SIG-M5 (cell line): ENCODE data around the gene PTPRD.
"Not testable (repeated sequence)": the region's sequence is repeated elsewhere in the genome, so short reads cannot be mapped to it uniquely, and the experiment has no call there.

Experiments
- DNase-seq: peaks from one replicate; lab custom pipeline; 2025; lab: John Stamatoyannopoulos, UW

PTPRD gene

DNA sequence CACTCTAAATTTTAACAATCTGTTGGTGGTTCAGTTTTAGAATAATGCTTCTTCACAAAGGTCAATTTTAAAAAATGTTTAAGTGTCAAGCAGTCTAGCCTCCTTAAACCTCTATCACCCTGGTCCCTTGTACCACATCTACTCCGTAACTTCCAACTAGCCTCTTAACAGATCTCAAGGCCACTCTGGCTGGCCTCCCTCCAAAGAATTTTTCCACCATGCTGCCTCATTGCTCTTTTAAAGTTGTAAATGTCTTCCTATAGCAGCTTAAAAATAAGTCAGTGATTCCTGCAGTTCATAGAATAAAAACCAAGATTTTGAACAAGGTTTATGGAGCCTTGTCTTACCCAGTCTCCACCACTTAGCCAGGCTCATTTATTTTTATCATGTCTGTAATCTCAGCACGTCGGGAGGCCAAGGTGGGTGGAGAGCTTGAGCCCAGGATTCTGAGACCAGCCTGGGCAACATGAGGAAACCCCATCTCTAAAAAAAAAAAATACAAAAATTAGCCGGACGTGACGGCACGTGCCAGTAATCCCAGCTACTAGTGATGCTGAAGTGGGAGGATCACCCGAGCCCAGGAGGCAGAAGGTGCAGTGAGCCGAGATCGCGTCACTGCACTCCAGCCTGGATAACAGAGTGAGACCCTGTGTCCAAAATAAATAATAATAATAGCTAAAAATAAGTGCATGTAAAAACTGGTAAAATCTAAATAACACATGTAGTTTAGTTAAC, 1888.4 kb downstream of the PTPRD start:
- no peak for DNase-seq

DNA sequence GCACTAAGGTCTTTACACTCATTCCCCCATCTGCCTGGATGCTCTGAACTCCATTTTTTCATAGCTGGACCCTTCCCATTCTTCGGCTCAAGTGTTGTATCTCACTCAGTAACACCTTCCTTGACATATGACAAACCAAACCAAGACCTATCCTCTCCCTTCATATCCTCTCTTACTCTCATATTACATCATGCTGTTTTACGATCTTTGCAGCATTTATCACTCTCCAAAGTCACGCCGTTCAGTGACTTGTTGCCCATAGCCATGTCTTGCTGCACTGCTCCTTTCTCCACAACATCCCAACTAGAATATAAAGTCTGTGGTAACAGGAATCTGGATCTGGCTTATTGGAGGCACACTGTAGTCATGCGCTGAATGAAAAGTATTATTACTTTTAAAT, 1889.6 kb downstream of the PTPRD start:
- no peak for DNase-seq

DNA sequence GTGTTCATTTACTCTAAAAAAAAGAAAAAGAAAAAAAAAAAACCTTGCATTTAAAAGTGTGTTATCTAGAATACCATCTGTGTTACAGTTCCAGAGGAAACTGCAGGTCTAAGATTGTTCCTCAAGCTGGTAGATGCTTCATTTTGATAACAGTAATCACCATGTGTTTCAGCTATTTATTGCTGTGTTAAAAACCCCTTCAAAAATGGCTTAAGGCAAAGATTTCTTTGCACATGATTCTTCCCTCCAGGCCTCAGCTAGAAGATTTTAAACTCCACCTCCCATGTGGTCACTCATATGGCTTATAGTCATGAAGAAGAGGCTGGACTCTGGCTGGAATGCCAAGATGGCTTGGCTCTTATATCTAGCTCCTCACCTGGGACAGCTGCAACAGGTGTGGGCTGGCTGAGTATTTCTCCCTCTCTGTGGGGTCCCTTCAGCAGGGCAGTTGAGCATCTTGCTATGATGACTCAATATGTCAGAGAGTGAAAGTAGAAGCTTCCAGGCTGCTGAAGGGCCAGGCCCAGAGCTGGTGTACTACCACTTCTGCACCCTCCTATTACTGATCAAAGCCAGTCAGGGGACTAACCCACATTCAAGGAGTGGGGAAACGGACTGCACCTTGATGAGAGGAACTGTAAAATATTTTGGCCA, 1892.8 kb downstream of the PTPRD start:
- DNase-seq = no peak

DNA sequence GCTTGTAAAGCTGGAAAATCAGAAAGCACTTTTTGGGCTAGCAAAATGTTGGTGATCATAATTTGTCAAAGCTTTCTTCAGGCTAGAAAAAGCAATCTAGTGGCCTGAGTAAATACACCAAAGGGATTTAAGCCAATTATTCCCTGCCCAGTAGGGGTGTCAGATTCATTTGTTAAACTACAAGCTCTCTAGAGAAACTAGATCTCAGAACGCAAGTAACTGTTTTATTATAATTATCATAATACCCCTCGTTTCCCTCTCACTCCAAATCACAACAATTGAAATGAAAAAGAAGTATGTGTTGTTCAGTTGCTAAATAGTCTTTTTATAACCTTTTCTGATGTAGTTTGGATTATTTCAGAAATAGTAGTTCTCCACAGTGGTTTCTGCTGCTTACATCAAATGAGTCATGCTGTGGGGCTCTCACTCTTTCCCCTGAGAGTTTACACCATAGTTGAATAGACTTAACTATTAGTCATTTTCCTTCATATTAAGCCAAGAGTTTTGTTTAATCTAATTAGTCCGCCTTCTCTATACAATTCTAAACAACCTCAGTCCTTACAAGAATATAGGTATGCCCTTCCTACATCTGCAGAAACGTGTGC, 1894.6 kb downstream of the PTPRD start:
- no peak for DNase-seq

DNA sequence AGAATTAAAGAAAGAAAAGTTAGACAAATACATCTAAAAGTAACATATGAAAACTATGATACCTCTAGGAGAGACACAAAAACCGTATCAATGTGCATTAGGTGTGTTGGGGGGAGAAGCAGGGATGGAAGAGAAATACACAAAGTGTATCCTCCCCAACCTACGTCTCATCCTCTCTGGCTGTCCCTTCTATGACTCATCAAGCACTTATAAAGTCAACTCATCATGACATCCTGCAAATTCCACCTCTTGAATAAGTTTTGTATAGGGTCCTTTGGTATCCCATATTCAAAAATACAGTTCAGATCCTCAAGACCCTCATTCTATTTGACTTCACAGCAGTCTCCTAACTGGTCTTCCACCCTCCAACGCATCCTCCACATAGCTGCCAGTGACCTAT, 1895.7 kb downstream of the PTPRD start:
- DNase-seq = no peak

DNA sequence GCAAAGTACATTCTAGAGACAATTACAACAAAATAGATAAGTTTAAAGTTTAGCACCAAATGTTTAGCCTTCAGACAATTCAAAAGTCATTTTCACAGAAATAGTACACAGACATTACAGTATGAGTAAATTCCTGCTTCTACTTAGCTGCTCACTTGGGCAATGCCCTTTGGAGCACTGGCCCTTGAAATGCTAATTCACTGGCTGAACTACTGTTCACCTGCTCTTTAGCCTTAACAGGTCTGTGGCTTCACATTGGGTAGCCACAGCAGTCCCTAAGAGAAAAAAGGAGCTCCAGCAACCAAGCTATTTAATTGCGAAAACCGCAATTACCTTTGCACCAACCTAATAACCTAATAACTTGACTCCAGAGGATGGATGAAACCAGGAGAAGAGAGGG, 1897.0 kb downstream of the PTPRD start:
- no peak for DNase-seq

DNA sequence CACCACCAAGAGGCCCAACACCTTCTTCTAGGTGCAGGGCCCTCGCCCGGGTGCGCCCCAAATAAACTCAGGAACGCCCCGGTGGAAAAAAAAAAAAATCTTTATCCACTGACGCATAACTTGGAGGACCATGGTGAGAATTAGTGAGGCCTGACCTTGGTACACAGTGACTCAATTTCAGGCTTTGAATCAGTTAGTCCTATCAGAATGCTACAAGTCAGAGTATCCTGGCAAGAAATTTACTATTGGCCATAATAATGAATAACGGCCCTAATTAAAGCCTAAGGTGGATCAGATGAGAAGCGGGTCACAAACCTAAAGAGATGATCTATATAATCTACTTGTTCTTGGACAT, 1899.0 kb downstream of the PTPRD start:
- no peak for DNase-seq

DNA sequence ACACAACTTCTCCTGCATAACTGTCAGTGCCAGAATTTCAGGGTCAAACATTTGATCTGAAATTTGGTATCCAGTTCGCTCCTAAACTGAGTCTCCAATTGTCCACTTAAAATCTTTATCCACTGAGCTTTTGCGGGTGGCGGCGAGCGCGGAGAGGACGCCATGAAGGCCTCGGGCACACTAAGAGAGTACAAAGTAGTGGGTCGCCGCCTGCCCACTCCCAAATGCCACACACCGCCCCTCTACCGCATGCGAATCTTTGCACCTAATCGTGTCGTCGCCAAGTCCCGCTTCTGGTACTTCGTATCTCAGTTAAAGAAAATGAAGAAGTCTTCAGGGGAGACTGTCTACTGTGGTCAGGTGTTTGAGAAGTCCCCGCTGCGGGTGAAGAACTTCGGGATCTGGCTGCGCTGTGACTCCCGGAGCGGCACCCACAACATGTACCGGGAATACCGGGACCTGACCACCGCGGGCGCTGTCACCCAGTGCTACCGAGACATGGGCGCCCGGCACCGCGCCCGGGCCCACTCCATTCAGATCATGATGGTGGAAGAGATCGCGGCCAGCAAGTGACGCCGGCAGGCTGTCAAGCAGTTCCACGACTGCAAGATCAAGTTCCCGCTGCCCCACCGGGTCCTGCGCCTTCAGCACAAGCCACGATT, 1899.5 kb downstream of the PTPRD start:
- no peak for DNase-seq

DNA sequence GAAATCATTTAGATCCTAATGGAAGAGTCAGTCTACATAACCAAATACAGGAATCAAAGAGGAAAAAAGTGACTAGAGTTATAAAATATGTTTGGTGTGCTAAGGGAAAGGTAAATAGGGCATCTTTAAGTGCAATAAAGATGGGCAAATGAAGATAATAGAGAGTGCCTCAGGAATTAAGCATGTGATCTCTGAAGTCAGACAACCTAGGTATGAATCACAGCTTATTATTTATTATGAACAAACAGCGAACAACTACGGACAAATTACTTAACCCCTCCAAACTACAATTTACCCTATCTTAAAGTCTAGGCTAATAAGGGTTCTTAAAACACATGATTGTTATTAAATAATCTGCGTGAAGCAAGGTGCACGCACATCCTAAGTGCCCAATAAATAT, 1903.1 kb downstream of the PTPRD start:
- no peak for DNase-seq

DNA sequence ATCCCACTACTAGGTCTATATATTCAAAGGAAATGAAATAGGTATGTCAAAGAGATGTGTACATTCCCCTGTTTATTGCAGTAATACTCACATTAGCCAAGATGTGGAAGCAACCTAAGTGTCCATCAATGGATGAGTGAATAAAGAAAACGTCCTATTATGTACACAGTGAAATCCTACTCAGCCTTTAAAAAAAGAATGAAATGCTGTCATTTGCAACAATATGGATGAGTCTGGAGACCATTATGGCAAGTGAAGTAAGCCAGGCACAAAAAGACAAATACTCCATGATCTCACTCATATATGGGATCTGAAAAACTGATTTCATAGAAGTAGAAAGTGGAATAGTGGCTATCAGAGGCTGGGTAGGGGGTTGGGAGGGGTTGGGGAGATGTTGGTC, 1904.1 kb downstream of the PTPRD start:
- no peak for DNase-seq

DNA sequence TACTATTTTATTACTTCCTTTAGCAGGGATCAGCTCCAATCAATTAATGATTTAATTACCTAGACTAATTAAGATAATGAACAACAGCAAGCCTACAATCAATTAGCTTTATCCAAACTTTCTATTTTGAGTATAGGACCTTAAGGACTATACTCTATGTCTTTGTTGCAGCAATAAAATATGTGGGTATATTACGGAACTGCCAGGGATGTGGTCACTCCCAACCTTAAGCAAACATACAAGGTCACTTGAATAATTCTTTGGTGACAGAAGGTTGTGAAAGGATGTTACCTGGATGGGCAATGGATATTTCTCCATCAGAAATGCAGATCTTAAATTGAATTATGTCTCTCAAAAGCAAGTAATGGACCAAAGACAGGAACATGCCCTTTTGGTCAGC, 1905.8 kb downstream of the PTPRD start:
- DNase-seq = no peak

DNA sequence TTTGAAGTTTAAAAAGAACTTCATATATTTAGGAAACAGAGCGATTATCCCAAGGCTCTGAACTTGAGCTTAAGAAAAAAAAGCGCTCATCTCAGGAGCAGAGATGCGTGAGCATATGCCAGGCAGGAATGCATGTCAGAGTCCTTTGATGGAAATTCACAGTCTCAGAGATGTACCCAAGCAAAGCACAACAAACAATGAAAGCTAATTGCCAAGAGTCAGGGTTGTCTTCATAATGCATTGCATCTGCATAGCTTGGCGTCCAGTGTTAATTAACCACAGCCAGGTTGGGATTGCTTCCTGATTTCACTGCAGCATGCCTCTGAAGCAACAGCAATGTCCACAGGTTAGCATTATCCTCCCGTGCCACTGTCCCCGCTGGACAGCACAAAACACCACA, 1906.3 kb downstream of the PTPRD start:
- no peak for DNase-seq

DNA sequence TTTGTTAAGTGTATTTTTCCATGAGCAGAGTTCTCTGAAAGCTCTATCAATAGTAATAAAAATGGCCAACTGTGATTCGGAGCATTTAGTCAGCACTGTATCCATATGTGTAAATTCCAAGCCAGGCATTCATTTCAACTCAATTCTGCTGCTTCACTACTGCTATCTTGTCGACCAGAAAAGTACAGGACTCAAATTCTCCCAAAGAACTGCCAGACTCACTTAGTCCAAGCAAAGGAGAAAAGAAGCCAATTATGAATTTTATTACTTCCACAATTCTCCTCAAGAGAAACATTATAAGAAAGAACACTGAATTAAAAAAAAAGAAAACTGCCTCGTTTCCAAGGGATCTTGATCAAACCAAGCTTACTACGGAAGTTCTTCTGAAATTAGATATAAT, 1906.9 kb downstream of the PTPRD start:
- DNase-seq = no peak

DNA sequence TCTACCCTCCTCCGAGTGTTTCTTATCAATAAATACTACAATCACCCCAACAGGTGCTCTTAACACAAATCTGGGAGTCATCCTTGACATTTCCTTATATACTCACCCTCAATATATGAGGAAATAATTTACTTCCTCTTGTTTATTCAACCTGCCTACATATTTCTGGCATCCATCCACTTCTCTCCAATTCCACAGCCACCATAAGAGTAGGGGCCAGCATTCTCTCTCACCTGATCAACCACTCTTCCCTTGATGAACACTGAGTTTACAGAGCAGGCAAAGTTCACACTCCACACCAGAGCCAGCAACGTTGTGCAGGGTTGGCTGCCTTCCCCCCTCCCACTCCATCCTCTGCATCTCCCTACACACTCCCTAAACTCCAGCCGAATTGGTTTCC, 1908.9 kb downstream of the PTPRD start:
- no peak for DNase-seq

DNA sequence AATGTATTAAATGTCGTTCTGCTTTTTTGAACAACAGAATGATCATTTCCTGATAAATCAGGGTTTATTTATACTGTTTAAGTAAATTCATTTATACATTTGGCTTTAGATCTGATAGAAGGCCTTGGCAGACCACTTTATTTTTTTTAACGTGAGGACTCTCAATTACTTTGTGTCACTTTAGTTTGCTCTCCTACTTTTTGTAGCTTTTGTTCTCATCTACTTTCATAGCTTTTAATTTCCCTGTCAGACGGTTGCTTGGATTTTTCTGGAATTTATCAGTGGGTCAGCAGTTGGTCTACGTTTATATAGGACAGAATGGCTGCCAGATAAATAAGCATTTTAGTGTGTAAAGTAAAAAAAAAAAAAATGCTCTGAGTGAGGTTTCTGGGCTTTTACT, 1910.9 kb downstream of the PTPRD start:
- DNase-seq = no peak

DNA sequence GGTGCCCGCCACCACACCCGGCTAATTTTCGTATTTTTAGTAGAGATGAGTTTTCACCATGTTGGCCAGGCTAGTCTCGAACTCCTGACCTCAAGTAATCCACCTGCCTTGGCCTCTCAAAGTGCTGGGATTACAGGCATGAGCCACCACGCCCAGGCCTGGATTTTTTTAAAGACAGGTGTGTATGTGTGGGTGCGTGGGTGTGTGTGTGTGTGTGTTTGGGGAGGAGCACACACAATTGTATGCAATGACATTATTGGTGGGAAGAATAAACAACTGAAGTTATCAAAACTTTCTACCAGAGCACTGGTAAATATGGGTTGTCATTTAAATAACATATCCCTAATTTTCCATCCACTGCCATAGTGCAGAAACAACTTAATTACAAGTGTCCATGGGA, 1915.2 kb downstream of the PTPRD start:
- not testable (repeated sequence) for DNase-seq

DNA sequence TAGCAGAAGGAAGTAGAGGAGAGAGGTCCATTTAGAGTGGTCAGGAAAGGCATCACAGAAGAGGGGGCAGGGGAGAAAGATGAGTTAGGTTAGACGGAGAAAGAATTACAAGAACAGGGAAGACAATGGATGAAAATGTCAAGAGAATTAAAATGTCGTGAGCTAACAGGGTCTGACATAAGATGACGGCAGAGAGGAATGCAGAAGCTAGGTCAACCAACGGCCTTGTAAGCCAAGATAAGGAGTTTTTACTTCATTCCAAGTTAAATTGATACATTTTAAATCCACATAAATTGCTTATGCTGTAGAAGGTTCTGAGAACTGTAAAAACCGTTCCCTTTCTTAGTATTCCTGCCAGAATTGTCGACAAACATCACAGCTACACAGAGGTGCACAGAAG, 1916.3 kb downstream of the PTPRD start:
- DNase-seq = no peak

DNA sequence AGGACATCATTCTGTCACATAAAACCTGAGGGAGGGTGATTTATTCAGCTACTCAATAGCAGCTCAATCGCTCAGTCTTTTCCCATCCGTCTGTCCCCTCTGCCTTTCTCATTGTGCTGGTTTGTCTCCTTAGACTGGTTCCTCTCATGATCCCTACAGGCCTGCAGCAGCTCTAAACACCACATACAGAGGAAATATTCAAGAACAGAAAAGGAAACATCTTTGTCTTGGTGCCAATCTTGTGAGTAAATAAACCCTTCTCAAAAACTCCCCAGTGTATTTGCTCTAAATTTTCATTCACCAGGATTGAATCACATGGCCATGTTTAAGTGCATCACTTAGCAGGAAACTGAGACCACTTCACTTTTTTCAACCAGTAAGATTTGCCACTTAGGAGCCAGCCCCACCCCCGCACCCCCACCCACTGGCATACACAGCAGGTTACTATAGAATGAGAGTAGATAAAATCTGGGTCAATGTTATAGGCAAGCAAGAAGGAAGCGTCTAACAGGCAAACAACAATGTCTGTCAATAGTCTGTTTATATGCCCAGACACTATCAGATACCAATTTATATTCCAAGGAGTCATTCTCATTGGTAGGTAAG, 1917.7 kb downstream of the PTPRD start:
- DNase-seq = no peak

DNA sequence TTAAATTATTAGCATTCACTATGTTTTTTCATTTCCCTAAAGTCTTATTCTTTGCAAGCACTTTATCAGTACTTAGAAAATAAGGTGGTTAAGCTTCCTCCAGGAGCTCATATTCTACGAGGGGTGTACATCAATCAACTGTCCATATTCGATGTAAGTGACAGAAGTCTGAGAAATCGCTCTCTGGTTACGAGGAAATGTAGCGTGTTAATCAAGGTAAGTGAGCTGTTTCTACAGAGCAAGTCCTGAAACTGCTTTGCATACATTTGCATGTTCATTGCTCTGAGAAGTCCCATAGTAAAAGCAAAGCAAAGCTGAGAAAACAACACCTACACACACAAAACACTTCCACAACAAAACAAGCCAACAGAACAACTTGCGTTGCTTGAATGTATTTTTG, 1919.3 kb downstream of the PTPRD start:
- DNase-seq = no peak

DNA sequence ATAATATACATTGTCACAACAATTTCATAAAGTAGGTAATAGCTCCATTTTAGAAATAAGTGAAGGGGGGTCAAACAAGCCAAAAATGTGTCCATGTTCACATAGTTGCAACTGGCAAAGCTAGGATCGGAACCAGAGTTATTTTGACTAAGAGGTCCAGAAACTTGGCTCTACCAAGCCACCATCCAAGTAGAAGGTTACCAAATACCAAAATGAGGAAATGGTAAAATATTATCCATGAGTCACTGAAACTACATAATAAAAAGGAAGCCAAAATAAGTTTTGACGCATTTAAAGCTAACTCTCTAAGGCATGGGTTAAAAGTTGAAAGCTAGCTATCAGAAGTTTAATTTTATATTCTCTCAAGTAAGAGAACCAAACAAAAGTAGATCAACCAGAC, 1926.3 kb downstream of the PTPRD start:
- no peak for DNase-seq

DNA sequence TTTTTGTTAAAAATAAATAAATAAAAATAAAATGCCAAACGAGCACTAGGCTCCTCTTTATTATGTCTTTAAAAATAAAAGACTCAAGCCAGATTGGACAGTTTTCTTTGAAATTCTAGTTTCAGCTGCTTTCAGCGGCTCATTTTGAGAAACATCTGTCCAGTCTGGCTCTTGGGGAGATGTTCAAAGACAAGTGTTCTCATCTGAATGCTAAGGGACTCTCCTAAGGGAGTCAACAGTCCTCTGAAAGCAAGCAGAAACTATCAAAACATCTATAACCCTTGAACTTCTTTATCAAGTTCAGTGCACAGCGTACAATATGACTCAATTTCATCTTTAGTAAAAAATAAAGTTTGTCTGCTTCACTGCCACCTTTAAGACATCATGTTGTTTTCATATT, 1927.0 kb downstream of the PTPRD start:
- DNase-seq = no peak

DNA sequence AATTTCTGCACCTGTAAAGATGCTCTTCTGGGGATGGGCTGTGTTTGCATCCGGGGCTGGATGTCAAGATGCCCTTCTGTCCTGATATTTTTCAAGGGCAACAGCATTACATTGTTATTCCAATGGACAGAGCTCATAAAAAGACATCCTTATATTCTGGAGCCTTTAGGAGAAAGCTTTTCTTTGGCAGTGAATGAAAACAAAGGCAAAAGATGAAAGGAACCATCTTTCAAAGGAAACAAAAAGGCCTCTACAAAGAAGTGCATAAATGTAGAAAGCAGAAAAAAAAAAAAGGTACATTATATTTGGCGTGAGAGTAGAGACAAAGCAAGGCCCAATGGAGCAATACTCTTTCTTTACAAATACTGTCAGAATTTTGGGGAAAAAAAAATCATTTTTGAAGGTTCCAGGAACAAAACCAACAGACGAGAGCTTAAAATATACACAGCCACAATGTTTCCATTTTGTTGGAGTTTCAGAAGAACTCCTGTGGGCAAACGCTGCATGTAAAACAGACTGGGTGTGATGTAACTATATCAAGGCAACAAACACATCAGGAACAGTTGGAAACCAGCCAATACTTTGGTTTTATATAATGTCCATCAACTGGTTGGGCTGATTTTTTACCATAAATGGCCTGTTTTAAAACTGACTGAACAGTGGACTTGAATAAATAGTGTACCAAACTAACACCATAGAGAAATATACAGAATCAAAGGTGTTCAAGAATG, 1927.7 kb downstream of the PTPRD start:
- no peak for DNase-seq
